HCT116 (cell line): ENCODE results near the gene RBCK1. TPM values are rescaled to one million over a fixed set of nuclear protein-coding genes. Genes with fewer than 3 reads are reported as not detected.

ENCODE experiments used
- ATAC-seq: fragments of 200-7000 bp; cut with Tn5 transposase; 2 replicates; pipeline ENCODE4 v1.9.1; 2020; ENCODE audit warnings: mild to moderate bottlenecking, moderate library complexity
- BruUV-seq: library from RNA; stranded (reverse); fragments of 400-500 nt; replicated peaks from 2 replicates; lab custom pipeline; 2021; lab: Mats Ljungman, UMichigan
- CTCF ChIA-PET: fragments of 300-600 bp; sonication (Branson Sonifier 250); formaldehyde crosslinking; loops from one replicate; lab custom pipeline; 2021; ENCODE audit warnings: antibody characterized with exemption; lab: Charles Lee
- POLR2A ChIA-PET: fragments of 300-600, 350-600 bp; sonication (Branson Sonifier 250); formaldehyde crosslinking; loops from one replicate; lab custom pipeline; 2021; ENCODE audit warnings: antibody characterized with exemption; lab: Charles Lee
- RAD21 ChIA-PET, 2 experiments: fragments of 300-600 bp; sonication (Branson Sonifier 250); formaldehyde crosslinking; loops; one replicate each; lab custom pipeline; 2023; ENCODE audit warnings: low total read pairs in 2 of 2; ENCODE audit not compliant: uncharacterized antibody in 2 of 2, unreplicated experiment in 2 of 2, low non-redundant PET in 1 of 2; lab: Charles Lee
- DNase-seq: peaks from one replicate; pipeline ENCODE4 v3.0.0-alpha.2; 2010; ENCODE audit warnings: low read depth, low spot score
- H2AFZ ChIP-seq: fragments of 200-600 bp; shearing (Covaris generic), sonication (generic); 2 replicates; pipeline ENCODE4 v1.6.1; 2017; ENCODE audit warnings: low read depth, mixed run types, mixed read lengths, antibody characterized with exemption, low read length; ENCODE audit not compliant: poor library complexity, severe bottlenecking
- H3K27ac ChIP-seq: 2 replicates; pipeline ENCODE4 v1.5.1; 2012; ENCODE audit warnings: low read depth, low read length
- H3K27me3 ChIP-seq: fragments of 200-600 bp; sonication (generic); 2 replicates; pipeline ENCODE4 v1.6.1; 2016; ENCODE audit warnings: mixed run types, low read length, mixed read lengths; ENCODE audit not compliant: insufficient read depth
- H3K36me3 ChIP-seq, 2 experiments: fragments of 200-500 bp in 1 of 2; fragments of 200-600 bp in 1 of 2; sonication (Bioruptor generic) in 1 of 2; sonication (generic) in 1 of 2; 2 replicates each; pipeline versions ENCODE4 v1.5.1 to v1.6.1; 2014 to 2016; ENCODE audit warnings: low read length in 2 of 2, inconsistent platforms in 1 of 2, mixed read lengths in 1 of 2, mixed run types in 1 of 2; ENCODE audit not compliant: insufficient read depth in 2 of 2, control insufficient read depth in 1 of 2
- H3K4me1 ChIP-seq, 2 experiments: fragments of 200-600 bp in 1 of 2; sonication (generic) in 1 of 2; 2 replicates each; pipeline versions ENCODE4 v1.5.1 to v1.6.1; 2012 to 2017; ENCODE audit warnings: low read length in 2 of 2, inconsistent platforms in 1 of 2, mild to moderate bottlenecking in 1 of 2, mixed read lengths in 1 of 2, mixed run types in 1 of 2, moderate library complexity in 1 of 2; ENCODE audit not compliant: insufficient read depth in 2 of 2, control insufficient read depth in 1 of 2
- H3K4me2 ChIP-seq: fragments of 200-600 bp; sonication (generic); 2 replicates; pipeline ENCODE4 v1.6.1; 2017; ENCODE audit warnings: mixed run types, low read length, mixed read lengths
- H3K4me3 ChIP-seq, 2 experiments: fragments of 200-600 bp in 1 of 2; sonication (generic) in 1 of 2; replicated peaks in 1 of 2; 2 replicates each; pipeline ENCODE4 v1.5.1; 2011 to 2016; ENCODE audit warnings: low read length in 2 of 2, control low read depth in 1 of 2, low read depth in 1 of 2, mild to moderate bottlenecking in 1 of 2, mixed read lengths in 1 of 2, mixed run types in 1 of 2
- H3K79me2 ChIP-seq: fragments of 200-600 bp; sonication (generic); 2 replicates; pipeline ENCODE4 v1.6.1; 2017; ENCODE audit warnings: mild to moderate bottlenecking, mixed run types, low read length, moderate library complexity, mixed read lengths; ENCODE audit not compliant: insufficient read depth
- H3K9ac ChIP-seq: fragments of 200-600 bp; sonication (generic); 2 replicates; pipeline ENCODE4 v1.6.1; 2016; ENCODE audit warnings: low read length, mixed read lengths
- H3K9me2 ChIP-seq: fragments of 200-600 bp; sonication (generic), shearing (Covaris generic); 2 replicates; pipeline ENCODE4 v1.6.1; 2017; ENCODE audit warnings: mixed run types, mild to moderate bottlenecking, moderate library complexity; ENCODE audit not compliant: insufficient read depth
- H3K9me3 ChIP-seq, 2 experiments: fragments of 200-500 bp in 1 of 2; fragments of 200-600 bp in 1 of 2; sonication (Bioruptor generic) in 1 of 2; sonication (generic) in 1 of 2; 2 replicates each; pipeline ENCODE4 v1.6.1; 2014 to 2017; ENCODE audit warnings: low read length in 2 of 2, mixed read lengths in 2 of 2, inconsistent platforms in 1 of 2, low read depth in 1 of 2, mild to moderate bottlenecking in 1 of 2, mixed run types in 1 of 2, moderate library complexity in 1 of 2; ENCODE audit not compliant: control insufficient read depth in 1 of 2, insufficient read depth in 1 of 2
- H4K20me1 ChIP-seq: fragments of 200-600 bp; sonication (generic), shearing (Covaris generic); 2 replicates; pipeline ENCODE4 v1.6.1; 2017; ENCODE audit warnings: mixed run types, mild to moderate bottlenecking, moderate library complexity; ENCODE audit not compliant: insufficient read depth
- CBX3 ChIP-seq: IDR thresholded peaks from 2 replicates; pipeline ENCODE4 v1.6.1; 2012; ENCODE audit warnings: low read depth
- CEBPB ChIP-seq: IDR thresholded peaks from 2 replicates; pipeline ENCODE4 v1.6.1; 2012; ENCODE audit warnings: low read depth
- EZH2 ChIP-seq: fragments of 200-600 bp; sonication (generic); IDR thresholded peaks from 2 replicates; pipeline ENCODE4 v1.6.1; 2017; ENCODE audit warnings: antibody characterized with exemption, mixed run types
- EZH2phosphoT487 ChIP-seq: fragments of 200-600 bp; IDR thresholded peaks from 2 replicates; pipeline ENCODE4 v1.6.1; 2018; ENCODE audit warnings: antibody characterized with exemption, borderline replicate concordance
- FOSL1 ChIP-seq: IDR thresholded peaks from 2 replicates; pipeline ENCODE4 v1.6.1; 2012; ENCODE audit warnings: low read depth
- JUND ChIP-seq: IDR thresholded peaks from 2 replicates; pipeline ENCODE4 v1.6.1; 2012
- MAX ChIP-seq: IDR thresholded peaks from 2 replicates; pipeline ENCODE4 v1.6.1; 2012
- POLR2AphosphoS5 ChIP-seq: IDR thresholded peaks from 2 replicates; pipeline ENCODE4 v1.6.1; 2011; ENCODE audit warnings: mild to moderate bottlenecking, low read depth, low read length, moderate library complexity
- ZNF274 ChIP-seq: fragments of 200-500 bp; sonication (Bioruptor generic); IDR thresholded peaks from 2 replicates; pipeline ENCODE4 v1.6.1; 2014; ENCODE audit warnings: mild to moderate bottlenecking, low read depth, low read length, inconsistent platforms
- intact Hi-C: fragments of 100-400 bp; cut with micrococcal nuclease; formaldehyde crosslinking; loops from 2 replicates; pipeline ENCODE4 v1.10.0; 2022
- total RNA-seq: library from RNA; stranded (reverse); gene quantifications from one replicate; pipeline ENCODE4 v1.2.1, GENCODE V29; 2021; ENCODE audit not compliant: unreplicated experiment

RBCK1 gene
- total RNA-seq, 1 experiment from 2014 or later: 180 TPM

GRCh38 chr20:414161-414560, 6.1 kb downstream of the RBCK1 start:
- intact Hi-C loops: no loop called here
- ATAC-seq: no peak
- ChIA-PET POLR2A (interaction anchor here (0.7 to 1.4 kb wide), 3 partner anchors 17 to 34 kb away, joined by 3 to 4 read pairs (median 3); no protein-coding TSS in a partner anchor), CTCF (interaction anchor here (0.5 kb wide), 1 partner anchor 562 kb away, joined by 3 read pairs; no protein-coding TSS in a partner anchor), RAD21 (no interaction called here)
- Histone ChIP-seq H3K79me2 (peaks cover 36% of the 10 kb centered on the region), H3K9me3 (no peaks in the 10 kb centered on the region), H2AFZ (no peak overlapping the region), H3K4me2 (no peak overlapping the region), H3K4me1 (peaks cover 5 to 16% of the 10 kb centered on the region in 2 experiments), H3K27ac (no peak overlapping the region), H3K27me3 (no peaks in the 10 kb centered on the region), H4K20me1 (no peaks in the 10 kb centered on the region), H3K36me3 (peaks cover 17 to 34% of the 10 kb centered on the region in 2 experiments; a peak in 2 of 4 replicates), H3K4me3 (no peak overlapping the region), H3K9ac (no peak overlapping the region), H3K9me2 (no peaks in the 10 kb centered on the region)
- no peak for DNase-seq
- 0 out of 2 replicates have a peak, but pooled peaks have one; percentile 14 for TF ChIP-seq JUND
- TF ChIP-seq CBX3: no peak
- TF ChIP-seq EZH2phosphoT487: no peak
- TF ChIP-seq POLR2AphosphoS5: peak; percentile 55
- no peak for TF ChIP-seq FOSL1
- no peak for TF ChIP-seq EZH2
- TF ChIP-seq ZNF274: no peak
- no TSS peak for BruUV-seq

DNA sequence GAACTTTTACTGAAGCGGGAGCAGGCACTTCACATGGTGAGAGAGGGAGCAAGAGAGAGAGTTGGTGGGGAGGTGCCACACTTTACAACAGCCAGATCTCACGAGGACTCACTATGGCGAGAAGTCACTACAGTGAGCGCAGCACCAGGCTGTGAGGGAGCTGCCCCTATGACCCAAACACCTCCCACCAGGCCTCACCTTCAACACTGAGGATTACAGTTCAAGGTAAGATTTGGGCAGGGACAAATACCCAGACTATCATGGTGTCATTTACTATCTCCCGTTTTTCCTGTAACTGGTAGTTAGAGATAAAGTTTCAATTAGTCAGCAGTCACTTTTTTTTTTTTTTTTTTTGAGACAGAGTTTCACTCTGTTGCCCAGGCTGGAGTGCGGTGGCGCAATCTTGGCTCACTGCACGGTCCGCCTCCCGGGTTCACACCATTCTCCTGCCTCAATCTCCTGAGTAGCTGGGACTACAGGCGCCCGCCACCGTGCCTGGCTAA, 7.8 kb downstream of the RBCK1 start:
- Histone ChIP-seq H3K9ac (no peak overlapping the region), H3K79me2 (peaks cover 20% of the 10 kb centered on the region; the same call in 1 of the 2 replicates), H3K9me3 (no peaks in the 10 kb centered on the region), H3K4me2 (no peak overlapping the region), H3K27ac (no peak overlapping the region), H2AFZ (no peak overlapping the region), H3K36me3 (peaks cover 12 to 25% of the 10 kb centered on the region in 2 experiments; a peak in 2 of 4 replicates), H4K20me1 (no peaks in the 10 kb centered on the region), H3K4me3 (no peak overlapping the region), H3K9me2 (no peaks in the 10 kb centered on the region), H3K27me3 (no peaks in the 10 kb centered on the region), H3K4me1 (peaks cover 13 to 21% of the 10 kb centered on the region in 2 experiments)
- CTCF ChIA-PET: no interaction called here
- BruUV-seq: no TSS peak
- DNase-seq (no peak), ATAC-seq (no peak)
- intact Hi-C loops: loop anchor here (5.0 kb wide), 1 partner anchor 64 kb away; no protein-coding TSS in a partner anchor
- RAD21 ChIA-PET: no interaction called here
- TF ChIP-seq CEBPB (no peak), MAX (no peak), POLR2AphosphoS5 (peak; percentile 14; the same call in 1 of the 2 replicates)
- POLR2A ChIA-PET: no interaction called here
